Measurements from ENCODE around the gene HOXC11.

HOXC11 gene

DNA sequence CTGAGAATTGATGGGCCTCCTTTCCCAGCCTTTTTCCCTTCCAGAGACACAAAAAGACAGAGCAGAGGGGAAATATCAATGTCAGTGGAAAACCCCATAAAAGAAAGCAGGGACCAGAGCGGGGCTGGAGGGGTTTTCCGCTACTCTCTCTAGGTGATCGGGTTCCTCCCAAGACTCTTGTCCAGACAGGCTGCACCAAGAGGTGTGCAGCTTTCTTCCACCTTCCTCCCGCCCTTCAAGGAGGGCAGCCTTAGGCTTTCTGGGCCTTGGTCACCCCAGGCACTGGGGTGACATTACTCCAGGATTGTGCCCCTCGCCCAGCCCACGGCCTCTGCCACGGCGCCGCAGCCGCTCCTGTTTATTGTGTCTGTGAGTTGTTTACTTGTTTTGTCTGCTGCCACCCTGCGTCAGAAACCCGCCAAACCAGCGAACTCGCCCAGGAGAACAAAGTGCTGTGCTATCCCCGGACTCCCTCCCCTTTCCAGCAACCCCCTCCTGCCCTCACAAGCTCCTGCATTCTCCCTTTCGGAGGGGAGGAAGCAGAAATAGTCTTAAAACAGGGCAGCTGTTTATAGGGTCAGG is 48.6 kb downstream of the HOXC11 start:
- DNase-seq (ENCODE audit: low read depth in 2 of 2), result no peak

DNA sequence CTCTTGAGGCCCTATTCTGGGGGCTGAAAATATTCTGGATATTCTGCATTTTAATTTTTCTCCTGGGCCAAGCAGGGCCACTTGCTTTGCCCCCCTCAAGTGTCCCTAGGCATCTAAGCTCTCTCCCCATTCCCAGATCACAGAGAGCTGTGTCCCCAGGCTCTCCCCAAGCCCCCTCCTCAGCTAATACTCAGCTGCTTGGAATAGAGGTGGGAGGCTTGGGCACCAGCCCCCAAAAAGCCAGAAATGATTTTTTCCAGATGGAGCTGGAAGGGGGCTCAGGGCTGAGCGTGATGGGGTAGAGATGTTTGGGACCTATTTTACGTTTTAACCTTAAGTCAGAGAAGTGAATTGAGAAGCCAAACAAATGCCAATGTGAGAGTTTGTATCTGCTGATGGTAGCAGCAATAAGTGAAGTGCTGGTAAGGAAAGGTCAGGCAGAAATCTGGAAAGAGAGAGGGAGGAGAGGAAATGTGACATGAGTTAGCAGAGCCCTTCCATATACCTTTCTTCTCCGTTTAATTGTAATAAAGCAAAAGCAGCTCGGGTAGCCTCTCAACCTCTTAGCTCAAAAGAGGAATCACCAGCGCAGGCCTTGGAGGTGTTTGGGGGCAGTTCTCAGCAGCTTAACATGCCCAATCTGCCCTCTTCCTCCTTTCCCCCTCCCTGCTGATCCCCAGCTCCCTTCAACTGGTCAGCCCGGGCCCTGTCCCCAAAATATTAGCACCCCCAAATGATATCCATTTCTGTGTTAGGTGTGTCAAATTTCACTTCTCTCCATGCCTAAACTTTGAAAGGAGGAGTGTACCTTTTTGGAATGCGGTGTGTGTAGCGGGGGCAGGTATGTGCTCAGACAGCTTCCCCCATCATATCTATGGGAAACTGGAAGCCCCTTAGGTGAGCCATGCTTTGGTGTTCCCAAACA is 50.3 kb downstream of the HOXC11 start:
- no peak for DNase-seq (ENCODE audit: low read depth in 2 of 2)

DNA sequence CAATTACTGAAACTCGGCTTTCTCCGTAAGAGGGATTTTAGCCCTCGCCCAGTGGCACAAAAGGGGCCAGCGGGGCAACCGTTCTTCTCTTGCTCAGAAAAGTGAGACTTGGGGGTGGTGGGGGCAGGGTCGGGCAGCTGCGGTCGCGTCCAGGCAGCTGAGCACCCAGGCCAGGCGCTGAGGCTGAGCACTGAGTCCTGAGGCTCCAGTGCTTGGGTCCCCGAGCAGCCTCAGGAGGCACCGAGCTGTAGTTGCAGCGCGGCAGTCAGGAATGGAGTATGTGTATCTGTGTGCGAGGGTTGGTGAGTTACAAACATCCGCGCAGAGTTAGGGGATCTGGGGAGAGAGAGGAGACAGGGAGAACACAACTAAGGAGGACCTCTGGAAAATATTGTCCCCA is 51.2 kb downstream of the HOXC11 start:
- DNase-seq (ENCODE audit: low read depth in 2 of 2), result no peak

DNA sequence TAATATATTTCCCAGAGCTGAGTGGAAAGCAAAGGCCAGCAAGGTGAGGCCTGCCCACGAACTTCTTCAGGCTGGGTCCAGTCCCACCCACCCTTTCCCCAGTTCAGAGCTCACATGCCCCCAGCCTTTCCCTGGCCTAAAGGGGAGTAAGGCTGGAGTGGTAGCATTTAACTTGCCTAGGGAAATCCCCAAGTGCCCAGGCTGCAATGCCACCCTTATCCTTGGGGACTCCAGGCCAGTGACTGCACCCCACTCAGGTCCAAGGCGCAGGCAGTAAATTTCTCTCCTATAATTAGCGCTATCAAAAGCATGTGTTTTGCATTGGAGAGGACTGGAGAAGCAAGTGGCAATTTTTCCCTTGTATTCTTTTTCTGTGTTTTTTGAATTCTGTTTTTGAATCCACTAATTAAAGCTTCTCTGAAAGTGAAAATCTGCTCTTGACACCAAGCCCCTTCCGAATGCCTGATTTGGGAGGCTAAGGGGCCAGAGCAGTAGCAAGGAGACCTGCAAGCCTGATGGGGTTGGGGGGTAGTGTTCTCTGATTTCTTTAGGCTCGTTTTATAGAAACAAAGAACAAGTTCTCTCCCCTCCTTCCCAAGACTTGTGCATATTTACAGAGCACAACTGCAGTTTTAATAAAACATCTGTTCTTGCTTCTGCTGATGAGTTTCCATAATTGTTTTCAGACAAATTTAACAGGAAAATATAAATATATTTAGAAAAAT is 51.8 kb downstream of the HOXC11 start:
- no peak for DNase-seq (ENCODE audit: low read depth in 2 of 2)

DNA sequence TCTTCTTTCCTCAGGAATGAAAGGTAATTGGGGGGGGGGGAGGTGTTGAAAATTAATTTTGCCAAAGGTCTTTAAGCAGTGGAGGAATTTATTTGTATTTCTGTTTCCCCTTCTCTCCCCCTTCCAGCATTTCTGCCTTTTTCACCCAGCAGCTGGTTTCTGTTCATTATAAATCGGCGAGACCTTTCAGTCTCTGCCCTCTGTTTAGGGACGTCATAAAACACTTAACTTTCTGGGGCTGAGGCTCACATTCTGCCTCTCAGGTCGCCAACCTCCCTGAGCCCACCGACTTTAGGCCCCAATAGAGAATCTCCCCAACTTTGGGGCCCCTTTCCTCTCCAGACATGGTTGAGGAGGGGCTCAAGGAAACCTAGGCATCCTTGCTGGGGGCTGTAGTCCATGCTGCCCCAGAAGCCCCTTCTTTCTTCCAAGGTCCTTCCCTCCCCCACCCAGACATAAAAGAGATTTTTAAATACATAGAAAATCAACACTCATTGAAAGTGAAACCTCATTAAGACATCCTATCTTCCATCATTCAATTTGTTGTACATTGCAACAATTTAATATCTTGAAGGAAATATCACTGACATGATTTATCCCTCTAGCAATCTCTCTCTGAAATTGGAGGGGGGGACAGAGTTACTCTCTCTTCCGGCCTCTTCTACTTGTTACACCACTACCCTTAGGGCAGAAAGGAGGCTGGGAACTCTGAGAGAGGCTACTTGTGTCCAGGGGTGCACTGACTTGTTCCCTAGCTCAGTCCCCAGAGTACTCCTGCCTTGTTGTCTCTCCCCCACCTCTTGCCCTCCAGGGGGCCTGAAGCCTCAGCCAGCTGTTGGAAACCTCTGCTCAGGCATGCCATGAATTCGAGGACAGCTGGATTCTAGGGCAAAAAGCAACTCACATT is 52.8 kb downstream of the HOXC11 start:
- no peak for DNase-seq (ENCODE audit: low read depth in 2 of 2)

DNA sequence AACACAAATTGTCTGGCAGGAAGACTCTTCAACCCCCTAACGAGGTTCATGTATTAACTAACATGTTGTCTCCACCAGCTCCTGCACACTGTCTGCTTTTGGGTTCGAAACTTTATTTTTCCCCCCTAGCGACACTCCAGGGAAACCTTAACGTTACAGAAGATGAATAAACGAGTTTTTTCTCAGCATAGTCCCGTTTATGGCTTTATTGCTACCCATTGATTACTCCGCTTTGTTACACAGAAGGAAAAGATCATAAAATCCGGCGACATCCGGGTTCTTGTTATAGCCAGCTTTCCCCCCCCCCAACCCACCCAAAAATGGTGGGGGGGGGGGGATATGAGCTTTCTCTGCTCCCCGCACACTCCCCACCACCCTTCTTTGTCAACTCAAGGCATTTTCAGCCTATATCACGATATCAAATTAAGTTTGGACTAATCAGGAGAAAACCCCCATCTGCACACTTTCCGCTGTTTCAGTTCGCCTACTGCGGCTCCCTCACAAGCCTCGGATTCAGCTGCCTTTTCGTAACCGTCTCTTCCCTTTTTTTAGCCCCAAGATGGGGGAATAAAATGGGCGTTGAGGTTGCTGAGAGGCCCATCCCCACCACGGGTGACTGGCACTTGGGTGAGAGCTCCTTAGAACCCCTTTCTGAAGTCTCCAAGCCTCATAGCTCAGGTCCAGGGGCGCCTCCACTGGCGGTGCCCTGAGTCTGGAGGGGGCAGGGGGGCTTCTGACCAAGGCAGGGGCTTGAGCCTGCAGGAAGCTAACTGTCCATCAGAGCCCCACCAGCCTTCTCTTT is 53.9 kb downstream of the HOXC11 start:
- DNase-seq (ENCODE audit: low read depth in 2 of 2), result no peak
